ENCODE data around the gene ZNF195.
"Not testable (repeated sequence)": the region's sequence is repeated elsewhere in the genome, so short reads cannot be mapped to it uniquely, and the experiment has no call there.

ZNF195 gene

GRCh38 chr11:3378426-3379423 lies at the start of gene ZNF195:
Gene ZNF195, minus strand, starts transcription at chr11:3379146. Its CDS starts 106 bp downstream, at chr11:3379040.
- DNase-seq = peak; percentile 97

GRCh38 chr11:3428076-3428475 lies 49.1 kb upstream of the ZNF195 start:
- not testable (repeated sequence) for DNase-seq

GRCh38 chr11:3426541-3426940 lies 47.6 kb upstream of the ZNF195 start:
- DNase-seq = not testable (repeated sequence)

- DNase-seq = not testable (repeated sequence)
Observed at GRCh38 chr11:3423928-3424327, 45.0 kb upstream of the ZNF195 start.

- DNase-seq = not testable (repeated sequence)
Observed at GRCh38 chr11:3423138-3423731, 44.3 kb upstream of the ZNF195 start.

- peak; percentile 97 for DNase-seq
Observed at GRCh38 chr11:3422380-3423137, 43.6 kb upstream of the ZNF195 start.

- not testable (repeated sequence) for DNase-seq
Observed at GRCh38 chr11:3421608-3422379, 42.8 kb upstream of the ZNF195 start.

- DNase-seq = not testable (repeated sequence)
Observed at GRCh38 chr11:3420281-3421042, 41.5 kb upstream of the ZNF195 start.

- not testable (repeated sequence) for DNase-seq
Observed at GRCh38 chr11:3419496-3419895, 40.5 kb upstream of the ZNF195 start.

GRCh38 chr11:3417047-3417446 lies 38.1 kb upstream of the ZNF195 start:
- peak; percentile 53 for DNase-seq

GRCh38 chr11:3415301-3415700 lies 36.4 kb upstream of the ZNF195 start:
- DNase-seq = not testable (repeated sequence)

GRCh38 chr11:3413666-3414065 lies 34.7 kb upstream of the ZNF195 start:
- DNase-seq = not testable (repeated sequence)

GRCh38 chr11:3412837-3413236 lies 33.9 kb upstream of the ZNF195 start:
- no peak for DNase-seq

- DNase-seq = peak; percentile 78
Observed at GRCh38 chr11:3408722-3409121, 29.8 kb upstream of the ZNF195 start.

- not testable (repeated sequence) for DNase-seq
Observed at GRCh38 chr11:3408058-3408605, 29.2 kb upstream of the ZNF195 start.

- DNase-seq = not testable (repeated sequence)
Observed at GRCh38 chr11:3406937-3407336, 28.0 kb upstream of the ZNF195 start.

GRCh38 chr11:3406223-3406875 lies 27.4 kb upstream of the ZNF195 start:
- DNase-seq = not testable (repeated sequence)

- DNase-seq = not testable (repeated sequence)
Observed at GRCh38 chr11:3404076-3404925, 25.4 kb upstream of the ZNF195 start.

- DNase-seq = not testable (repeated sequence)
Observed at GRCh38 chr11:3402861-3403250, 23.9 kb upstream of the ZNF195 start.

All from activated CD4-positive, CD25-positive, alpha-beta regulatory T cell treated with anti-CD3 and anti-CD28 coated beads, Interleukin-2, amount 50 U/mL, for 72 hours (primary cell).